Measurements from ENCODE around the gene RAB5A.
"Not testable (repeated sequence)": the region's sequence is repeated elsewhere in the genome, so short reads cannot be mapped to it uniquely, and the experiment has no call there.

DNA sequence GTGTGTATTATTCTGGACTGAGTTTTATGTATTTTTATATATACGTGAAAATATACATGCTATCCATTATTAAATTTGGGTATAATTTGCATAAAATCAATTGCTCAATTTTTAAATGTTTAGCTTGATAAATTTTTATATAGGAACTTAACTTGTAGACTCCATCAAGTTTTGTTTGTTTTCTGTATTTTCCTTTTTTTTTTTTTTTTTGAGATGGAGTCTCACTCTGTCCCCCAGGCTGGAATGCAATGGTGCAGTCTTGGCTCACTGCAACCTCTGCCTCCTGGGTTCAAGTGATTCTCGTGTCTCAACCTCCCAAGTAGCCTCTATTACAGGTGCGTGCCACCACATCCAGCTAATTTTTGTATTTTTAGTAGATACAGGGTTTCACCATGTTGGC, 69.2 kb downstream of the RAB5A start:
- TF ChIP-seq, protein P1, sequence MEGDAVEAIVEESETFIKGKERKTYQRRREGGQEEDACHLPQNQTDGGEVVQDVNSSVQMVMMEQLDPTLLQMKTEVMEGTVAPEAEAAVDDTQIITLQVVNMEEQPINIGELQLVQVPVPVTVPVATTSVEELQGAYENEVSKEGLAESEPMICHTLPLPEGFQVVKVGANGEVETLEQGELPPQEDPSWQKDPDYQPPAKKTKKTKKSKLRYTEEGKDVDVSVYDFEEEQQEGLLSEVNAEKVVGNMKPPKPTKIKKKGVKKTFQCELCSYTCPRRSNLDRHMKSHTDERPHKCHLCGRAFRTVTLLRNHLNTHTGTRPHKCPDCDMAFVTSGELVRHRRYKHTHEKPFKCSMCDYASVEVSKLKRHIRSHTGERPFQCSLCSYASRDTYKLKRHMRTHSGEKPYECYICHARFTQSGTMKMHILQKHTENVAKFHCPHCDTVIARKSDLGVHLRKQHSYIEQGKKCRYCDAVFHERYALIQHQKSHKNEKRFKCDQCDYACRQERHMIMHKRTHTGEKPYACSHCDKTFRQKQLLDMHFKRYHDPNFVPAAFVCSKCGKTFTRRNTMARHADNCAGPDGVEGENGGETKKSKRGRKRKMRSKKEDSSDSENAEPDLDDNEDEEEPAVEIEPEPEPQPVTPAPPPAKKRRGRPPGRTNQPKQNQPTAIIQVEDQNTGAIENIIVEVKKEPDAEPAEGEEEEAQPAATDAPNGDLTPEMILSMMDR (IDR thresholded peaks at IDR 0.05 in 8 of 11, conservative IDR thresholded peaks at IDR 0.05 in 3 of 11): not testable (repeated sequence)
- TF ChIP-seq POLR2AphosphoS5 (IDR thresholded peaks at IDR 0.05): not testable (repeated sequence)

Measured in spleen (tissue), 7 donors.